NCI-H510A (cell line): ENCODE data around the gene TREML2.
"Not testable (repeated sequence)": the region's sequence is repeated elsewhere in the genome, so short reads cannot be mapped to it uniquely, and the experiment has no call there.

Source experiments
- DNase-seq: peaks from one replicate; lab custom pipeline; 2025; lab: John Stamatoyannopoulos, UW

TREML2 gene, protein sequence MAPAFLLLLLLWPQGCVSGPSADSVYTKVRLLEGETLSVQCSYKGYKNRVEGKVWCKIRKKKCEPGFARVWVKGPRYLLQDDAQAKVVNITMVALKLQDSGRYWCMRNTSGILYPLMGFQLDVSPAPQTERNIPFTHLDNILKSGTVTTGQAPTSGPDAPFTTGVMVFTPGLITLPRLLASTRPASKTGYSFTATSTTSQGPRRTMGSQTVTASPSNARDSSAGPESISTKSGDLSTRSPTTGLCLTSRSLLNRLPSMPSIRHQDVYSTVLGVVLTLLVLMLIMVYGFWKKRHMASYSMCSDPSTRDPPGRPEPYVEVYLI

DNA sequence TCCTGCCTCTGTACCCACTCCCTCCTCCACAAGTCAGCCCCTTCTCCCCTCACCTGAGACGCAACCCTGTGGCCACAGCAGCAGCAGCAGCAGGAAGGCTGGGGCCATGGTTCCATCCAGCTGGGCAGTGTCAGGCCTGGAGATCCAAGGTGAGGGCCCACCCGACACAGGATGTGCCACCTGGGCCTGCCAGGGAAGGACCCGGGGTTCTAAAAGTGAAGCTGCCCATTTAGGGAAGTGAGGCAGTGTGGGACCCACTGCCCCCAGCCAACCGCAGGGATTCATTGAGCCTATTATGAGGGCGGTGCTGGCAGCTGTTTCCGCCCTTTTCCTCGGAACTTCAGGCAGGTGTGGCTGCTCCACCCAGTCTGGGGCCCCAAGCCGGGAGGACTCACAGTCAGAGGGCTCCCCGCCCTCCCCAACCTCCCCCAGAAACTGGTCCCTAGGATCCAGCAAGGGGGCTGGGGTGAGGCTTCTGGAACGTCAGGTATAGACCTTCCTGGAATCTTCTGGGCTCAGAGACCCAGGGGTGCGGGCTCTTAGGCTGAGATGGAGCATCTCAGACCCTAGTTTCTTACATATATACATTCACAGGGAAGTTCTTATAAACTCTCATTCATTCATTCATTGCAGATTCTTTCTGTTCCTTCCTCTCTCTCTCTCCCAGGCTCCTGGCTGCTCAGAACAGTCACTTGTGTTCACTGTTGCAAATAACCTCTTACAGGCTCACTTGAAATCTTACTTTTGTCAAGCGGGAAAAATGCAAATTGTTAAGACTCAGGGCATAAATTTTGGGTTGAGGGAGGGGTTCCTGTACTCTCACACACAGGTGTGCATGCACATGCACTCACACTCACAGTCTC lies at the start of gene TREML2:
TREML2 (minus strand) TSS at position 249 of the 863 bp plus-strand sequence; CDS start at position 108, 141 bp downstream.
- no peak for DNase-seq

DNA sequence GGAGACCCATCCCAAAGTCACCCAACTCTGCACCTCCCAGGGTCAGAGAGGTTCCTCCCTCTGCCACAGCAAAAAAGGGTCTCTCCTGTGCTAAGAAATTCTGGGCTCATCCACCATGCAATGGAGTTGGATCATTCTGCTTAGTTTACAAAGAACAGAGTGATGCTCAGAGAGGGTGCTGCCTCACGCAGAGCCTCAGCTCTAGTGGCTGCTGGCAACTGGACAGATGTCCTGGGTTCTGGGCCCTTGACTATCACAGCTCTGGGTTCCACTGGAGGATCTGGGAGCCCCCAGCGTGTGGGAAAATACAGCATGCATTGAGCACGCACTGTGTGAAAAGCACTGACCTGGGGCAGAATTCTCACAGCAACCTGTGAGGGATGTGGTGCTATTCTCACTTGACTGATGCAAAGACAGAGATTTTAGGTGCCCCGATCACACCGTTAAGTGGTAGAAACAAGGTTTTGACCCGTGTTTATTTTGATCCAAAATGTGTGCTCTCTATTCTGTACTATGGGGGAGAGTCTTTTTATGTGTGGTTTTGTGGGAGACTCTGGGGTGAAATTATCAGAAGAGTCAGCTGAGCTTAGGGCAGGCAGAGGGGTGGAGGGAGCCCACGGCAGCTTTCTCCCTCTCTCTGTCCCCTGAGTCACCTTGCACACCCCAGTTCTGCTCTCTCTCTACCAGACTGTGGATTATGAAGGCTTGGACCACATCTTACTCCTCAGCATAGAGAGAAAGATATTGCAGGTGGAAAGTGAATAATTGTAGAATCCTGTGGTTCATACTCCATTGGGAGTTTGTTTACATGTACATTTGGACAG lies 47.1 kb upstream of the TREML2 start:
- DNase-seq, result no peak

DNA sequence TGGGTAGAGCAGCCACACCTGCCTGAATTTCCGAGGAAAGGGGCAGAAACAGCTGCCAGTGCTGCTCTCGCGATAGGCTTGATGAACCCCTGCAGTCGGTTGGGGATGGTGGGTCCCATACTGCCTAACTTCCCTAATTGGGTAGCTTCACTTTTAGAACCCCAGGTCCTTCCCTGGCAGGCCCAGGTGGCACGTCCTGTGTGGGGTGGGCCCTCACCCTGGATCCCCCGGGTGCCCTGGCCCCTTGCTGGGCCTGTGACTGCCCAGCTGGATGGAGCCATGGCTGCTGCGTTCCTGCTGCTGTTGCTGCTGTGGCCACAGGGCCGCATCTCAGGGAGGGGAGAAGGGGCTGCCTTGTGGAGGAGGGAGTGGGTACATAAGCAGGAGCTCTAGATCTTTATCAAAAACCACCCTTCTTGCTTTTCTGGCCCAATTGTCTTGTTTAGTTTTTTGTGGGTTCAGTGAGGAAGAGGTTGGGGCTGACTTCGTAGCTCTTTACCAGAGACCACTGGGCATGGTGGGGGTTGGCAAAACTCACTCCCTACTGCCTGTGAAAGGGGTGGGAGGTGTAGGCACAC lies 46.4 kb upstream of the TREML2 start:
- no peak for DNase-seq

DNA sequence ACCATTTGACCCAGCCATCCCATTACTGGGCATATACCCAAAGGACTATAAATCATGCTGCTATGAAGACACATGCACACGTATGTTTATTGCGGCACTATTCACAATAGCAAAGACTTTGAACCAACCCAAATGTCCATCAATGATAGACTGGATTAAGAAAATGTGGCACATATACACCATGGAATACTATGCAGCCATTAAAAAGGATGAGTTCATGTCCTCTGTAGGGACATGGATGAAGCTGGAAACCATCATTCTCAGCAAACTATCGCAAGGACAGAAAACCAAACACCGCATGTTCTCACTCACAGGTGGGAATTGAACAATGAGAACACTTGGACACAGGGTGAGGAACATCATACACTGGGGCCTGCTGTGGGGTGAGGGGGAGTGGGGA lies 45.6 kb upstream of the TREML2 start:
- not testable (repeated sequence) for DNase-seq

DNA sequence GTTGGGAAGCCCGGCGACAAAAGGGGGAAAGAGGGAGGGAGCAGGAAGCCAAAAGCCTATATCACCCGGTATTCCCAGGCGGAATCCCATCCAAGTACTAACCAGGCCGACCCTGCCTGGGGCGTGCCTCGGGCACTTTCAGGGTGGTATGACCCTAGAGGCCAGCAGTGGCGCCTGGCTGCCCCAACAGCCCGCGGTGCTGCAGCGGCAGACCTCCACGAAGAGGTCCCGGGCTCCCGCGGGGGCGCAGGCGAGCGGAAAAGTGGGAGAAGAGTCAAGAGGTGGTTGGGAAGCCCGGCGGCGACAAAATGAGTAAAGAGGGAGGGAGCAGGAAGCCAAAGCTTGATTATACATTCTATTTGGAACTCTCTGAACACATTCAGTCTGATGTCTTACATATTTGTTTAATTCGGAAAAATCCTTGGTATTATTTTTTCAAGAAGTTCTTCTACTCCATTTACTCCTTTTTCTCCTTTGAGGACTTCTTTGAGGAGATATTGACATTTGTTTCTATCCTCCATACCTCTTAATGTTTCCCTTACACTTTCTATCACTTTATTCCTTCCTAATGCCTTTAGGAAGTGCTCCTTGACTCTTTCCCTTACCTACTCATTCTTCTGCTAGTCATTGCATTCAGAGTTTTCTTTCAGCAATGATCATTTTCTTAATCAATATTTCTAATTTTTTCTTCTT lies 38.7 kb upstream of the TREML2 start:
- DNase-seq, result no peak

DNA sequence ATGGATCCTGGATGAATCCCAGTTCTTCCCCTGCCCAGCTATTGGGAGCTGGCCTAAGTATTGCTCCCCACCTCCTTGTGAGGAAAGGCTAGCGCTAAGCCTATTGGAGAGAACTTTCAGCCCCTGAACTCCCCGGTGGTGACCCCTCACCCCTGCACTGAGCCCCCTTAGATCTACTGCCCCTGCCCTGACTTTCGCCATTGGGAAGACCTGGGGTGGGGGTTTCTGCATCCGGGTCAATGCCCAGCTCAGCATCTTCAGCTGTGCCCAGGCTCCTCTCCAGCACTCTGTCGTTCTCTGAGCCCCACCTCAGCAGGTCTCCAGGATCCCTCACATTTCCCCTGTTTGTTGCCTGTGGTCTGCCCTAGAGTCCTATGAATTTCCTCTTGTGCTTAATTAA lies 36.2 kb upstream of the TREML2 start:
- no peak for DNase-seq

DNA sequence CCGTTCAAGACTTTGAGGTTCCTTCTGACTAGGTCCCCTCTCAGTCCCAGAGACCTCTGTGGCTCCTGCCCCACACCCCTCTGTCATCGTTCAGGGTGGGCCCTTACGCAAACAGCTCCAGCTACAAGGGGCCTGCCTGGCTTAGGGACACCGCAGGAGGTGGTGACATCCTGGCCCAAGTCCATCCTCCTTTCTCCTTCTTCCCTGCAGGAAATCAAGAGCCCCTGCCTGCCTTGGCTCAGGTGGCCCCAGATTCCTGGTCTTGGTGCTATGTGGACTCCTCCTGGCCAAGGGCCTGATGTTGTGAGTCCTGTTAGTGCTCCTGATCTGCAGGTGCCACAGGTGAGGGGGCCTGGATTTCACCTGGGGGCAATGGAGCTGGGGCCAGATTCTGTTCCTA lies 35.3 kb upstream of the TREML2 start:
- DNase-seq, result no peak

DNA sequence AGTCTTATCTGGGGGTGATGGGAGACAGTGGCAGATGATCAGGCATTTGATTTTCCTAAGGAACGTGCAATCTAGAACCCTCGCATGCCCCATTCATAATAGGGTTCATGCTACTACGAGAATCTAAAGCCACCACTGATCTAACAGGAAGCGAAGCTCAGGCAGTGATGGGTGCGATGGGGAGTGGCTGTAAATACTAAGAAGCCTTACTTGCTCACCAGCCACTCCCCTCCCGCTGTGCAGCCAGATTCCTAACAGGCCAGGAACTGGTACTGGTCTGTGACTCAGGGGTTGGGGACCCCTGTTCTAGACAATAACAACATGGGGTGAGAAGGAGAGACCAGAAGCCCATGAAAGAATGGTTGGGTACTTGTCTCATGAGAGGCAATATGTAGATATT lies 31.7 kb upstream of the TREML2 start:
- DNase-seq, result no peak

DNA sequence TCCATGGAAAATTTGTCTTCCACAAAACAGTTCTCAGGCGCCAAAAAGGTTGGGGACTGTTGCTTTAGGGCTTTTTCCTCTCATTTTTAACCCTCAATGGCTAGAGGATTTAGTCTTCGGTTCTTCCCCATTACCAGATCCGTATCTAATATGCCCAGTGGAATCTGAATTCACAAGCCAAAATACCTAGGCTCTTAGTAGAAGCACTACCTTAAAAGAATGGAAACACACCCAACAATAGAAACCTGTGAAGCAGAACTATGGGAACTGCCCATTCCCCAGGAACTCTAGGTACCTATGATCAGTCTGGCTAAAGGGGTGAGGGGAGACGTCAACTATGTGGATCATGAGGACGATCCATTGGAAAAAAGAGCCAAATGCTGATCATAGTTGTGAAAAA lies 30.3 kb upstream of the TREML2 start:
- no peak for DNase-seq

DNA sequence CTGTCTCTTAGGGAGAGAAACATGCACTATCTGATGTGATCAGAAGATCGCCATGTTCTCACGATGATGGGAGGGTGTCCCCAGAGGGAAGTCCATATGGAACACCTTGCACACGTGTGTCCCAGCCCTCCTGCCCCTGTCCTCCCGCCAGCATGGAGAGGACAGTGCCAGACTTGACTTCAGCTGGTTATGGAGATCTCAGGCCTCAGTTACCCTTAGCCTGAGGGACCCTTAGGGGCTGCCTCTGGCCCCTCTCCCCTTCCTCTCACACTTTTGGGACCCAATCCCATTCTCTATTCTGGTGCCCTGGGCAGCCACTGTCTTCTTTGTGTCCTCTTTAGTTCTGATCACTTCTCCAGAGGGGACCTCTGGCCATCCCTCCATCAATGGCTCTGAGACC lies 28.8 kb upstream of the TREML2 start:
- no peak for DNase-seq

DNA sequence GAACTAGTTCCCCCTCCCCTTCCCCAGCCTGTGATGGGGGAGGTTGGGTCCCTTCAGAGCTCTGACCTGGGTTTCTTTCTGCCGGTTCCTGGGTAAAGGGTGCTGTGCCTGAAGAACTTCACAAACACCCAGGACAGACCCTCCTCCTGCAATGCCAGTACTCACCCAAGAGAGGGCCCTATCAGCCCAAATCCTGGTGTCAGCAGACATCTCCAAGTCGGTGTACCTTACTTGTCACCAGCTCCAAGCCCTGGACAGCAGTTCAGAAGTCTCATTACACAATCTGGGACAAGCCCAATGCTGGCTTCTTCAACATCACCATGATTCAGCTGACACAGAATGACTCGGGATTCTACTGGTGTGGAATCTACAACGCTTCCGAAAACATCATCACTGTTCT lies 27.7 kb upstream of the TREML2 start:
- no peak for DNase-seq

DNA sequence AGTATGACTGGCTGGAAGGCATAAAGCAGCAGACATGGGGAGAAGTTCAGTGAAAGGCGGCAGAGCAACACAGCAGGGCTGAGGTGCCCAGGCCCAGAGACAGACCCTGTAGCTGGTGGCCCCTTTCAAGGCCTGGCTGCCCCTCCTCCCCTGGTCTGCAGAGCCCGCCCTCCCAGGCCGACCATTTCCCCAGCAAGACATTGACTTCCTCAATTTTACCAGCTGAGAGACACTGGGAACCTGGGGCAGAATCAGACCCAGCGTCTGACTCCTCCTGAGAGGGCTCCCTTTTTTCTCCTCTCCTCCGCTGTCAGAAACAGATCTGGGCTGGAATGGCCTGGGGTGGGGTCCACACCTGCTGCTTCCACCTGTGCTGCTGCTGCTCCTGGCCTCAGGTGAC lies 27.1 kb upstream of the TREML2 start, which contains the start of gene TREML4:
TREML4 (plus strand) TSS at position 254 of the 400 bp plus-strand sequence; CDS start at position 333, 79 bp downstream.
- no peak for DNase-seq

DNA sequence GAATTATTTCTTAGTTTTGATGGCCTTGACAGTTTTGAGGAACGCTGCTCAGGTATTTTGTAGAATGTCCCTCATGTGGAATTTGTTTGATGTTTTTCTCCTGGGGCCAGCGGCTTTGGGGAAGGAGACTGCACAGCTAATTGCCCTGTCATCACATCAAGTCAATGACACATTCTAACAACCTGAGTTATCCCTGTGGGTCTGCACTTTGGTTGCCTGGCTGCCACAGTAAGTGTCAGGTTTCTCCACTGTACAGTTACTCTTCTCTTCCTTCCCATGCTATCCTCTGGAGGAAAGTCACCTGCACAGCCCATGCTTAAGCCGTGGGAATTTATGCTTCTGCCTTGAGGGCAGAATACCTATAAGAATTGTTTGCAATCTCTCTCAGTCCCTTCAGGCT lies 25.8 kb upstream of the TREML2 start:
- peak; percentile 19 for DNase-seq

DNA sequence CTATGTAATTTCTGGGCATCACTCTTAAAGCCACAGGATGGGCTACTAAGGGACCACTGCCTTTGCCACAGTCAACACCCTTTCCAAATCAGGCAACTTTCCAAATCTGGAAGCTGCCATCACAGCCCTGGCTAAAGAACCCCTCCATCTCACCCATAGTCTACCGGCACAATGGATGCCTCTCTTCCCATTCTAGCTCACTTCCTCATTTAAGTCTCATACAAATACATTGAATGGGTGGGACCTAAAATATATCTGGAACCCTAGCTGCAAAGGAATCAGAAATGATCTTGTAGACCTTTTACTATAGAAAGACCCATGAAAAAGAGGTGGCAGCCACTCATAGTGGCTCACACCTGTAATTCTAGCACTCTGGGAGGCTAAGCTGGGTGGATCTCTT lies 23.9 kb upstream of the TREML2 start:
- DNase-seq, result no peak

DNA sequence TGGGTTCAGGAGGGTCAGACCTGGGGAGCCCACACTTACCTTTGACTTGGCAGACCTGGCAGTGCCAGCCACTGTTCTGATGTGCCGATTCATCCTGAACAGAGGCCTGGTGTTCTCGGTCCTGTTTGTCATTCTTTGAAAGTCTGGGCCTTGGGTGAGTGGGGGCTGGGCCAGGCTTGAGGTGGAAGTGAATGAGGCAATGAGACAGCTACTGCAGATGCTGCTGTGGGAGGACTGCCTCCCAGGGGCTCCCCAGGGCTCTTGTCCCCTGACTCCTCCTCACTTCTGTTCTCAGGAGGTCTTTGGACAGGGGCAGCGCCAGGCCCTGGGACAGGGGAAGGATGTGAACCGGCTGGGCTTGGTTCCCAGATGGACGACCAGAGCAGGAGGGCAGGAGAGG lies 21.6 kb upstream of the TREML2 start:
- DNase-seq, result no peak

DNA sequence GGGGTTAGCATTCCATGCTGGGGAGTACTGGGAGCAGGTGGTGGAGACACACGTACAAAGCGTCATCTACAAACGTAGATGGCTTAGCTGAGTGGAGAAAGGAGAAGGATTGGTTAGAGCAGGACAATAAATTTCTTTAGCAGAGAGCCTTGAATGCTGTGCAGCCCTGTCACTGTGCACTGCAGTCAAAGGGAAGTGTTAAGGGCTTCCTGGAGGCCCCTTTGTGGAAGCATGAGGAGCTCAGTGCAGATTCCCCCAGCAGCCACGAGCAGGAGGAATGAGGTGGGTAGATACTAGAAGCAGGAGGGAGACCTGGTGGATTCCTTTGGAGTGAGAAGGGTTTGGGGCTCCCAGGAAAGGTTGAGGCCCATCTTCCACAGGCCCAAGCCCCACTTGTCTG lies 21.1 kb upstream of the TREML2 start:
- DNase-seq, result no peak

DNA sequence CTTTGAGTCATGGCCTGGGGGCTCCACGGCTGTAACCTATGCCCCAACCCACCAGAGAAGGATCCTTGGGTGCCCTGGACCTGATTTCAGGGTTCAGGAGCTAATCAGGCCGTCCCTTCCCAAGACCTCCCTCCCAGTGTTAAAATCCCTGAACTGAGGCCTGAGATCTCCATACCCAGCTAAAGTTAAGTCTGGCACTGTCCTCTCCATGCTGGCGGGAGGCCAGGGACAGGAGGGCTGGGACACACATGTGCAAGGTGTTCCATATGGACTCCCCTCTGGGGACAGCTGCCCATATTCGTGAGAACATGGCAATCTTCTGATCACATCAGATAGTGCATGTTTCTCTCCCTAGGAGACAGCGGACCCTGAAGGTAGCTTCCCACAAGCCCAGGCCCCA lies 15.7 kb upstream of the TREML2 start:
- DNase-seq, result no peak

DNA sequence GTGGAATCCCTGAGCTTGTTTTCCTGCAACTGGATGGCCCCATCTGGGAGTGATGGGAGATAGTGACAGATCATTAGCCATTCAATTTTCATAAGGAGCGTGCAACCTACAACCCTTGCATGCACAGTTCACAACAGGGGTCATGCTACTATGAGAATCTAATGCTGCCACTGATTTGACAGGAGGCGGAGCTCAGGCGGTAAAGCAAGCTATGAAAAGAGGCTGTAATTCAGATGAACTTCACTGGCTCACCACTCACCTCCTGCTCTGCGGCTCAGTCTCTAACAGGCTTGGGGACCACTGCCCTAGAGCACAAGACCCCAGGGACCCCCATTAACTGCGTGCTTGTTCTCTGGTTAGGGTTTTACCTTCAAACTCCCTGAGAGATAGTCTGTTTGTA lies 14.8 kb upstream of the TREML2 start:
- no peak for DNase-seq

DNA sequence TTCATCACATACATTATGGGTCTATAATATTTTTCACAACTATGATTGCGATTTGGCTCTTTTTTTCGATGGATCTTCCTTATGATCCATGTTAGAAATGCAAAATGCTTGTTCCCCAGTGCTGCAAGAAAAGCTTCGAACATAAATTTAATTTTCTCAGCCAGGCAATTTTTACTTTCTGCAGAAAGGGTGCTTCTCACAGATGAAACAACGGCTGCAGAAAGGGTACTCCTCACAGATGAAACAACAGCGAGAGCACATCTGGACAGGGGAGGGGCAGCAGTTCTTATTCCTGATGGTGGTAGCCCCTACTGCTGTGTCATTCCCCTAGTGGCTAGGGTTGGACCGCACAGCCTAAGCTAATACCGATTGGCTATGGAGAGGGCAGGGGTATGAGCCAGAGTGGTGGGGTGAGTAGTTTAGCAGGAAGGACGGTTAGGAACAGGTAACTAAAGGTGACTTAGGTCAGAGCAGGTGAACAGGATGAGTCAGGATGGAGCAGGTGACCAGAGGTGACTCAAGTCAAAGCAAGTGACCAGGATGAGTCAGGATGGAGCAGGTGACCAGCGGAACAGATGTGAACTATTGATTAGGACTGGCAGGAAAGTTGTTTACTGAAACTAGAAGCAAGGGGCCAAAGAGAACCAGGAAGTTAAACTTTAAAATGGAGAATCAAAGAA lies 13.8 kb upstream of the TREML2 start:
- DNase-seq, result no peak

DNA sequence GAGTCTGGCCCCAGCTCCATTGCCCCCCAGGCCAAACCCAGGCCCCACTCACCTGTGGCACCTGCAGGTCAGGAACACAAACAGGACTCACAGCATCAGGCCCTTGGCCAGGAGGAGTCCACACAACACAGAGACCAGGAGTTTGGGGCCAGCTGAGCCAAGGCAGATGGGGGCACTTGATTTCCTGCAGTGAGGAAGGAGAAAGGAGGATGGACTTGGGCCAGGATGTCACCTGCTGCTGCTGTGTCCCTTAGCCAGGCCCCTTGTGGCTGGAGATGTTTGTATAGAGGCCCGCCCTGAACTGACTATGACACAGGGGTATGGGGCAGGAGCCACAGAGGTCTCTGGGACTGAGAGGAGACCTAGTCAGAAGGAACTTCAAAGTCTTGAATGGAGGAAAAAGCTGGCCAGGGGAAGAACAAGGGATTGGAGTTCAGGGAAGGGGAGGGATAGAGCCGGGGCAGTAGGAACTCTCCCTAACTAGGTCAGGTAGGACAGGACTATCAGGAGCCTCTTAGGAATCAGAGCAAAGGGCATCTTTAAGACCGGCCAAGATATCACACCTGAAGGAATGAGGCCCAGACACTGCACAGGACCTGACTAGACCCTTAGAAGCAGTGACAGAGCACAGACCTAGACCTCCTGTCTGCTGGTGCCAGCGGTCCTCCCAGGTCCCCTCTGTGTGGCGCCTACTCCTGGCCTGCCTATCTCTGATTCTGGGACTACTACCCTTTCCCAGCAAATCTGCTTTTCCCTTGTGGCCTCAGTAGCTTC lies 8.8 kb upstream of the TREML2 start:
- DNase-seq, result no peak
